IMR-90 (cell line): ENCODE measurements around the gene SELENOH. TPM values are rescaled to one million over a fixed set of nuclear protein-coding genes. Genes with fewer than 3 reads are reported as not detected.

Source experiments
- ATAC-seq: fragments of 200-7000 bp; cut with Tn5 transposase; 2 replicates; pipeline ENCODE4 v1.9.1; 2020; ENCODE audit warnings: low read depth, mild to moderate bottlenecking, moderate library complexity
- BruUV-seq: library from RNA; stranded (reverse); fragments of 400-500 nt; replicated peaks from 2 replicates; lab custom pipeline; 2021; lab: Mats Ljungman, UMichigan
- CTCF ChIA-PET: fragments of 300-600 bp; formaldehyde crosslinking; extraction: SDS; loops from one replicate; lab custom pipeline; 2021; ENCODE audit warnings: antibody characterized with exemption; lab: Yijun Ruan, JAX
- POLR2A ChIA-PET: fragments of 300-600 bp; sonication (Branson Sonifier 250); formaldehyde crosslinking; loops from one replicate; lab custom pipeline; 2022; ENCODE audit warnings: antibody characterized with exemption; ENCODE audit not compliant: unreplicated experiment; lab: Charles Lee
- DNase-seq: peaks from one replicate; pipeline ENCODE4 v3.0.0; 2013
- H2AFZ ChIP-seq: replicated peaks from 2 replicates; pipeline ENCODE3; 2013; ENCODE audit warnings: low read length, mild to moderate bottlenecking; ENCODE audit not compliant: poor library complexity
- H2AK5ac ChIP-seq: 2 replicates; pipeline ENCODE4 v1.6.1; 2013; ENCODE audit warnings: low read depth, low read length, inconsistent platforms
- H2AK9ac ChIP-seq: replicated peaks from 2 replicates; pipeline ENCODE3; 2013; ENCODE audit warnings: mild to moderate bottlenecking, low read depth, low read length, moderate library complexity; ENCODE audit not compliant: poor library complexity
- H2BK120ac ChIP-seq: 2 replicates; pipeline ENCODE4 v1.6.1; 2013; ENCODE audit warnings: low read depth, low read length, inconsistent platforms
- H2BK15ac ChIP-seq: 3 replicates; pipeline ENCODE4 v1.6.1; 2013; ENCODE audit warnings: low read depth, low read length, inconsistent platforms
- H2BK20ac ChIP-seq: 2 replicates; pipeline ENCODE4 v1.6.1; 2013; ENCODE audit warnings: low read depth, mild to moderate bottlenecking, inconsistent platforms, low read length, moderate library complexity
- H2BK5ac ChIP-seq: 2 replicates; pipeline ENCODE4 v1.6.1; 2013; ENCODE audit warnings: mild to moderate bottlenecking, low read depth, low read length, inconsistent platforms; ENCODE audit not compliant: poor library complexity, severe bottlenecking
- H3K14ac ChIP-seq: replicated peaks from 2 replicates; pipeline ENCODE4 v1.6.1; 2013; ENCODE audit warnings: low read depth, low read length, inconsistent platforms
- H3K18ac ChIP-seq: 2 replicates; pipeline ENCODE4 v1.6.1; 2013; ENCODE audit warnings: low read depth, low read length, control low read depth
- H3K23ac ChIP-seq: 2 replicates; pipeline ENCODE4 v1.6.1; 2013; ENCODE audit warnings: low read depth, low read length, inconsistent platforms
- H3K27ac ChIP-seq: 2 replicates; pipeline ENCODE4 v1.5.1; 2013; ENCODE audit warnings: mild to moderate bottlenecking, control low read depth, low read length; ENCODE audit not compliant: insufficient read depth
- H3K27me3 ChIP-seq: 2 replicates; pipeline ENCODE4 v1.6.1; 2013; ENCODE audit warnings: low read length; ENCODE audit not compliant: control insufficient read depth, insufficient read depth
- H3K36me3 ChIP-seq: 2 replicates; pipeline ENCODE4 v1.6.1; 2013; ENCODE audit warnings: low read length, mixed read lengths; ENCODE audit not compliant: control insufficient read depth, insufficient read depth
- H3K4ac ChIP-seq: 2 replicates; pipeline ENCODE4 v1.6.1; 2013; ENCODE audit warnings: low read depth, low read length, inconsistent platforms
- H3K4me1 ChIP-seq: 2 replicates; pipeline ENCODE4 v1.6.1; 2013; ENCODE audit warnings: low read length, mixed read lengths; ENCODE audit not compliant: control insufficient read depth, insufficient read depth
- H3K4me2 ChIP-seq: 2 replicates; pipeline ENCODE4 v1.6.1; 2013; ENCODE audit warnings: low read depth, mild to moderate bottlenecking, control low read depth, low read length, moderate library complexity
- H3K4me3 ChIP-seq: 2 replicates; pipeline ENCODE4 v1.5.1; 2013; ENCODE audit warnings: low read depth, mild to moderate bottlenecking, control low read depth, low read length, moderate library complexity; ENCODE audit not compliant: insufficient read depth
- H3K56ac ChIP-seq: 2 replicates; pipeline ENCODE4 v1.6.1; 2013; ENCODE audit warnings: low read length, inconsistent platforms; ENCODE audit not compliant: insufficient read depth; ENCODE audit errors: extremely low read depth
- H3K79me1 ChIP-seq, 2 experiments: 2 replicates each; pipeline ENCODE4 v1.6.1; 2013; ENCODE audit warnings: low read length in 2 of 2, inconsistent platforms in 1 of 2, low read depth in 1 of 2
- H3K9ac ChIP-seq: 2 replicates; pipeline ENCODE4 v1.6.1; 2013; ENCODE audit warnings: low read depth, low read length, control low read depth
- H3K9me1 ChIP-seq: 2 replicates; pipeline ENCODE4 v1.6.1; 2013; ENCODE audit warnings: low read length, inconsistent platforms; ENCODE audit not compliant: insufficient read depth
- H3K9me3 ChIP-seq: 2 replicates; pipeline ENCODE4 v1.6.1; 2013; ENCODE audit warnings: low read length; ENCODE audit not compliant: control insufficient read depth, insufficient read depth
- H4K20me1 ChIP-seq: 2 replicates; pipeline ENCODE4 v1.6.1; 2013; ENCODE audit warnings: low read length, inconsistent platforms; ENCODE audit not compliant: insufficient read depth
- H4K5ac ChIP-seq: 2 replicates; pipeline ENCODE4 v1.6.1; 2013; ENCODE audit warnings: mild to moderate bottlenecking, low read depth, low read length, control low read depth
- H4K8ac ChIP-seq, 2 experiments: 2 replicates each; pipeline ENCODE4 v1.6.1; 2013; ENCODE audit warnings: low read depth in 2 of 2, low read length in 2 of 2, control low read depth in 1 of 2, inconsistent platforms in 1 of 2
- H4K91ac ChIP-seq: 2 replicates; pipeline ENCODE4 v1.6.1; 2013; ENCODE audit warnings: low read depth, low read length, inconsistent platforms; ENCODE audit not compliant: insufficient read depth
- BHLHE40 ChIP-seq: fragments of 150-350 bp; IDR thresholded peaks from 2 replicates; pipeline ENCODE4 v1.6.1; 2016; ENCODE audit warnings: mild to moderate bottlenecking, low read depth, low read length
- CEBPB ChIP-seq: IDR thresholded peaks from 2 replicates; pipeline ENCODE4 v1.6.1; 2012; ENCODE audit warnings: low read depth, low read length, improper control_type of control experiment
- CHD1 ChIP-seq: IDR thresholded peaks from 2 replicates; pipeline ENCODE4 v1.6.1; 2012; ENCODE audit warnings: low read depth, low read length, improper control_type of control experiment
- MAZ ChIP-seq: IDR thresholded peaks from 2 replicates; pipeline ENCODE4 v1.6.1; 2012; ENCODE audit warnings: low read depth, mild to moderate bottlenecking, low read length, improper control_type of control experiment, moderate library complexity, borderline replicate concordance
- RCOR1 ChIP-seq: IDR thresholded peaks from 2 replicates; pipeline ENCODE4 v1.6.1; 2012; ENCODE audit warnings: mild to moderate bottlenecking, low read length, improper control_type of control experiment; ENCODE audit not compliant: insufficient replicate concordance
- RFX5 ChIP-seq: IDR thresholded peaks from 2 replicates; pipeline ENCODE4 v1.8.0; 2012; ENCODE audit warnings: low read depth, mild to moderate bottlenecking, low read length, moderate library complexity
- USF2 ChIP-seq: fragments of 150-350 bp; IDR thresholded peaks from 2 replicates; pipeline ENCODE4 v1.6.1; 2017; ENCODE audit warnings: mild to moderate bottlenecking, antibody characterized with exemption, low read length, low read depth
- dilution Hi-C: fragments of 300-500 bp; cut with HindIII; formaldehyde crosslinking; loops from one replicate; pipeline ENCODE4 v1.14.3; 2018; ENCODE audit warnings: low sequenced_read_pairs; ENCODE audit not compliant: unreplicated experiment
- in situ Hi-C: fragments of 300-500 bp; cut with MboI; formaldehyde crosslinking; loops from 3 replicates; pipeline ENCODE4 v1.14.3; 2019; ENCODE audit warnings: low sequenced_read_pairs, inconsistent platforms, mixed read lengths
- intact Hi-C: fragments of 100-400 bp; cut with micrococcal nuclease; formaldehyde crosslinking; loops from 2 replicates; pipeline ENCODE4 v1.10.0; 2022
- polyA plus RNA-seq, 3 experiments: library from polyadenylated mRNA; depleted of rRNA; stranded (reverse); fragments of >200 nt; gene quantifications; 2 replicates each; pipeline ENCODE4 v1.2.3, GENCODE V29; 2012; ENCODE audit warnings: low replicate concordance in 1 of 3
- total RNA-seq: library from RNA; depleted of rRNA; stranded (reverse); fragments of >200 nt; gene quantifications from 2 replicates; pipeline ENCODE4 v1.2.3, GENCODE V29; 2012

The SELENOH gene
- total and polyA plus RNA-seq, 2 of the 4 experiments (the other 2 are of a cell fraction), result 40.3 to 107 TPM

GRCh38 chr11:57788703-57789088 lies 47.4 kb downstream of the SELENOH start:
- intact Hi-C loops, result no loop called here
- Histone ChIP-seq H3K23ac (no peak overlapping the region), H2AFZ (no peak overlapping the region), H3K9me3 (no peaks in the 10 kb centered on the region), H3K9me1 (peaks cover 18% of the 10 kb centered on the region), H2BK20ac (no peak overlapping the region), H4K5ac (no peak overlapping the region), H3K4me3 (no peak overlapping the region), H3K4me1 (peaks cover 13% of the 10 kb centered on the region), H3K9ac (no peak overlapping the region), H3K14ac (no peak overlapping the region), H3K18ac (no peak overlapping the region), H4K20me1 (peaks cover 93% of the 10 kb centered on the region), H2BK120ac (no peak overlapping the region), H4K8ac (no peak overlapping the region), H3K36me3 (peaks cover 18% of the 10 kb centered on the region), H2AK9ac (no peak overlapping the region), H3K4ac (no peak overlapping the region), H2BK5ac (no peak overlapping the region), H3K27ac (no peak overlapping the region; the same call in 1 of the 2 replicates), H3K79me1 (peaks cover 14 to 83% of the 10 kb centered on the region in 2 experiments; a peak in 3 of 4 replicates), H3K4me2 (no peak overlapping the region), H3K56ac (no peak overlapping the region), H3K27me3 (no peaks in the 10 kb centered on the region), H2BK15ac (no peak overlapping the region), H2AK5ac (no peak overlapping the region), H4K91ac (no peak overlapping the region)
- ATAC-seq, result no peak
- TF ChIP-seq CHD1 (no peak), BHLHE40 (no peak), RCOR1 (no peak), MAZ (no peak), RFX5 (no peak), CEBPB (no peak), USF2 (no peak)
- BruUV-seq, result no TSS peak
- ChIA-PET CTCF (interaction anchor here (1.1 to 1.3 kb wide), 2 partner anchors 12 to 17 kb away, joined by 4 to 5 read pairs; no protein-coding TSS in a partner anchor), POLR2A (no interaction called here)
- in situ Hi-C loops, result no loop called here
- dilution Hi-C loops, result no loop called here
- no peak for DNase-seq
